ENCODE data around the gene FOXP1. TPM values are rescaled to one million over a fixed set of nuclear protein-coding genes. Genes with fewer than 3 reads are reported as not detected.

Gene FOXP1
- total RNA-seq, 4 donors from 2014 or later, result 49.8 to 157 (median 71.9) TPM

DNA sequence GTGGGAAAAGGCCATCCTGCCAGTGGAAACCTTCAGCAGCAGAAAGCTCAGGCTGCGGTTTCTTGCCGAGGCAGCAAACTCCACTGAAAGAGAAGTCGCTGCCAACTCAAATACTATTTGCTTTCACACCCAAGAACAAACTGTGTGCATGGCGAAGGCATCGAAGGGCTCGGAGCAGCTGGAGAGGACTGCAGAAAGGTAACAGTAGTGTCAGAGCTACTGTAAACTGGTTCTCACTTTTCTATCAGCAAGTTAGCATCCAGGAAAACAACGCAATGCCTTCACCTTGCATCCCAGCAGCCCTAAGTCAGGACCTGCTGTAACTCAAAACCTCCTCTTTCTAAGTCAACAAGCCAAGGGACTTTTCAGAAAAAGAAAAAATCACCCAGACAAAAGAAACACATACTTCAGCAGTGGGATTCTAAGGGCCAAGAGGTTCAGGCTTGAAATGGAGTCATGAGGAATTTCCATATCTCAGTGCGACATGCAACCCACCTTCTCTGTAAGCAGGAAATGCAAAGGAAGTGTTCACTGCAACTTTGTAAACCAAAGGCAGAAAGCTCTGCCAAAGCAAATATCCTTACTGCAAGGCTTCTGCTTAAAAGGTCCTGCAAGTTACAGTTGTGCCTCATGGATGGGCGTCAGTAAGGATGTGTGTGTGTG is 193.5 kb downstream of the FOXP1 start:
- Histone ChIP-seq H3K9me3 (no peaks in the 10 kb centered on the region), H3K4me1 (peaks cover 12% of the 10 kb centered on the region), H3K27ac (peak overlapping the region; percentile 49), H3K4me3 (no peak overlapping the region), H3K36me3 (no peaks in the 10 kb centered on the region), H3K27me3 (no peaks in the 10 kb centered on the region)
- DNase-seq (ENCODE audit: low spot score in 2 of 2), result no peak
- TF ChIP-seq POLR2AphosphoS5 (IDR thresholded peaks at IDR 0.05), result no peak
- no peak for TF ChIP-seq POLR2A (IDR thresholded peaks at IDR 0.05)
- no peak for TF ChIP-seq EP300 (IDR thresholded peaks at IDR 0.05)
- TF ChIP-seq, protein P1, sequence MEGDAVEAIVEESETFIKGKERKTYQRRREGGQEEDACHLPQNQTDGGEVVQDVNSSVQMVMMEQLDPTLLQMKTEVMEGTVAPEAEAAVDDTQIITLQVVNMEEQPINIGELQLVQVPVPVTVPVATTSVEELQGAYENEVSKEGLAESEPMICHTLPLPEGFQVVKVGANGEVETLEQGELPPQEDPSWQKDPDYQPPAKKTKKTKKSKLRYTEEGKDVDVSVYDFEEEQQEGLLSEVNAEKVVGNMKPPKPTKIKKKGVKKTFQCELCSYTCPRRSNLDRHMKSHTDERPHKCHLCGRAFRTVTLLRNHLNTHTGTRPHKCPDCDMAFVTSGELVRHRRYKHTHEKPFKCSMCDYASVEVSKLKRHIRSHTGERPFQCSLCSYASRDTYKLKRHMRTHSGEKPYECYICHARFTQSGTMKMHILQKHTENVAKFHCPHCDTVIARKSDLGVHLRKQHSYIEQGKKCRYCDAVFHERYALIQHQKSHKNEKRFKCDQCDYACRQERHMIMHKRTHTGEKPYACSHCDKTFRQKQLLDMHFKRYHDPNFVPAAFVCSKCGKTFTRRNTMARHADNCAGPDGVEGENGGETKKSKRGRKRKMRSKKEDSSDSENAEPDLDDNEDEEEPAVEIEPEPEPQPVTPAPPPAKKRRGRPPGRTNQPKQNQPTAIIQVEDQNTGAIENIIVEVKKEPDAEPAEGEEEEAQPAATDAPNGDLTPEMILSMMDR (IDR thresholded peaks at IDR 0.05), result no peak
- WGBS, result 40% methylated on average over 9 of the region's 9 CpGs

DNA sequence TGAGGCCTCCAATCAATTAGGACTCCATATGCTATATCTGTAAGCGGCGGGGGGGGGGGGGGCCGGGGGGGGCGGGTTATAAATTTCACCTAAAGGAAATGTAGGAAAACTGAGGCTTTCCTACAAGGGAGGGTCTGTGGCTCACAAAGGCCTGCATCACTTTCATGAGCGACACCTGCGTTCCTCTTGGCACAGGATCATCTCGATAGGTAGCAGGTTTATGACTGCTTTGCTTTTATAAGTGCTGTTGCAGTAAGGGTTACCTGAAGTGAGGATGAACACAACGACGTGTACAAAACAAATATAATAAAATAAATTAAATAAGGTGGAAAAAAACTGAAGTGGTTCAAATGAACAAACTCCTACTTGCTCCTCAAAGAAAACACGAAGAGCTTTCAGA is 194.3 kb downstream of the FOXP1 start:
- H3K27me3 ChIP-seq, result no peaks in the 10 kb centered on the region
- WGBS, result 70% methylated on average over 10 of the region's 10 CpGs
- DNase-seq (ENCODE audit: low spot score in 2 of 2), result no peak
- no peak overlapping the region for H3K27ac ChIP-seq
- no peak for TF ChIP-seq EP300 (IDR thresholded peaks at IDR 0.05)
- no peak for TF ChIP-seq POLR2AphosphoS5 (IDR thresholded peaks at IDR 0.05)
- TF ChIP-seq, protein P1 (IDR thresholded peaks at IDR 0.05), result no peak
- TF ChIP-seq POLR2A (IDR thresholded peaks at IDR 0.05), result no peak
- H3K4me1 ChIP-seq, result peaks cover 12% of the 10 kb centered on the region
- H3K4me3 ChIP-seq, result no peak overlapping the region
- H3K36me3 ChIP-seq, result no peaks in the 10 kb centered on the region
- H3K9me3 ChIP-seq, result no peaks in the 10 kb centered on the region

DNA sequence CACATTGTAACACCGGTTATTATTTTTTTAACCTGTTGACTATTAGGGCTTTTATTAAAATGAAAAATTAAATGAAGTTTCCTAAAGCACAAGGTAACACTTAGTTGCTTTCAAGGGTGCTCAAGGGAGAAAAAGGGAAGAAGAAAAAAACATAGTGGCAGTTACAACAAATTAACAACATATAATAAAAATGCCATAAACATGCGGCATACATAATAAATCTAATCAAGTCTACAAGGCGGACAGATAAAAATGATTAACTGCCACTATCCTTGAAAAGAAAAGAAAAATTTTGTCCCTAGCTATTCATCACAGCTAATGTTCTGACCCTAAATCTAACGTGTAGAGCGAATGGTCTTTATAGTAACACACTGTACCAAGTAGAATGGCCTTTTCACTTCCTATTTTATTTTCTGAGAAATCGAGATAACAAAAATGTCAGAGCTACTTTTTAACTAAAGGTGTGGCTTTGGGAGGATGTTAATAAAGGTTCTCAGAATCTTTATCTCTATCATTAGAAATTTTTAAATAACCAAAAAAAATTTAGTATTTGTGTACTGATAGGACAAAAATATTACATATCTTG is 194.9 kb downstream of the FOXP1 start:
- Histone ChIP-seq H3K9me3 (no peaks in the 10 kb centered on the region), H3K4me3 (no peak overlapping the region), H3K27me3 (no peaks in the 10 kb centered on the region), H3K4me1 (peaks cover 12% of the 10 kb centered on the region), H3K27ac (no peak overlapping the region), H3K36me3 (no peaks in the 10 kb centered on the region)
- WGBS, result 86% methylated on average over 6 of the region's 6 CpGs
- DNase-seq (ENCODE audit: low spot score in 2 of 2), result no peak
- no peak for TF ChIP-seq POLR2AphosphoS5 (IDR thresholded peaks at IDR 0.05)
- TF ChIP-seq EP300 (IDR thresholded peaks at IDR 0.05), result no peak
- TF ChIP-seq, protein P1 (IDR thresholded peaks at IDR 0.05), result no peak
- TF ChIP-seq POLR2A (IDR thresholded peaks at IDR 0.05), result no peak

DNA sequence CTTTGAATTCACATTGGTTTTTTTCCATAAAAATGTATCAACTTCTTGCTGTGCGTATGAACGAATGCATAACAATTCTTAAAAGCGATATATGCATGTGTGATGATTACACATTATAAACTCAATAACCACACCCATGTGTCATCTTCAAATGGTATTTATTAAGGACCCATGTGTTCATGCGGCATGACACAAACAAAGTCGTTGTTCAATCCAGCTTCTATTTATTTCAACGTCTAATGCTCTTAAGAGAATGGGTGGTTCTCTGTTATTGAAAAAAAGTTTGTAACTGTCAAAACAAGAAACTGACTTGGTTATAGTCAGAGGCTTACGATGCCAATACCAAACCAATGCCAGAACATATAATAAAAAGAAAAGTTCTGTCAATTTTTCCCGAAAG is 195.9 kb downstream of the FOXP1 start:
- Histone ChIP-seq H3K4me1 (peaks cover 12% of the 10 kb centered on the region), H3K4me3 (no peak overlapping the region), H3K27me3 (no peaks in the 10 kb centered on the region), H3K36me3 (no peaks in the 10 kb centered on the region), H3K27ac (no peak overlapping the region), H3K9me3 (no peaks in the 10 kb centered on the region)
- no peak for DNase-seq (ENCODE audit: low spot score in 2 of 2)
- 69% methylated on average over 8 of the region's 8 CpGs for WGBS
- TF ChIP-seq POLR2A (IDR thresholded peaks at IDR 0.05), result no peak
- TF ChIP-seq, protein P1 (IDR thresholded peaks at IDR 0.05), result no peak
- TF ChIP-seq POLR2AphosphoS5 (IDR thresholded peaks at IDR 0.05), result no peak
- TF ChIP-seq EP300 (IDR thresholded peaks at IDR 0.05), result no peak

DNA sequence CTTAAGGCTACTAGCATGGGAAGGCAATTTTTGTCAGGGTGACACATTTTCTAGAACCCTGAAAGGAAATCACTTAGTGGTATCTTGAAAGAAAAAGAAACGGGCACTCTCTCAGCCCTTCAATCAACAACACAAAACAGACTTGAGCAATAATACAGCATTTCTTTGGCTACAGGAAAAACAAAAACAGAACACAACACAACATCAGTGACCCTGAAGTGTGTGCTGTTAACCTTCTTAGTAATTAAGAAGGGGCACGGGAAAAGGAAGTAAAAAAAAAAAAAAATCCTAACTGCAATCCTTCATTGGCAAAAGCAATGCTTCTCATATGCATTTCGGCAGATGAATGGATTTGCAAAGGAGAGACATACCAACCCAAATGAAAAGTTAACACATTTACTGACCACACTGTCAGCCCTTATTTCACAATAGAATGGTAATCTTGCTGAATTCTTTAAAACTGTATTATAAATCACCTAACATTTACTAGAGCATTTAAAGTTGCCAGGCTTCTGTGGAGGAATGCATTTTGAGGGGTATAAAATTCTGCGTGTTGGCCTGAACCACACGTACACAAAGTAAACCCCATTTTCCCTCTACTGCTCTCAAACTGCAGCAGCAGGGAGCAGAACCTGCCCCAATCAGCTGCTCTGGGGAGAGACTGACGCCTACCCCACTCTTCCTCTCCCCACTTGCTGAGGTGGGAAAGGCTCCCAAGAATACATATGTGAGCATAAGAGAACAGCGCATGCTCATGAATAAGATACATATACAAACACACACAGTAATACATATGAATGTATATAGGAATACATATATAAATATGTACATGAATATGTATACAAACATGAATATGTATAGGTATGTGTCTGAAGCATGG is 198.5 kb downstream of the FOXP1 start:
- H3K4me1 ChIP-seq, result peaks cover 10% of the 10 kb centered on the region
- DNase-seq (ENCODE audit: low spot score in 2 of 2), result no peak
- TF ChIP-seq, protein P1 (IDR thresholded peaks at IDR 0.05), result no peak
- no peak for TF ChIP-seq POLR2AphosphoS5 (IDR thresholded peaks at IDR 0.05)
- TF ChIP-seq POLR2A (IDR thresholded peaks at IDR 0.05), result no peak
- no peak for TF ChIP-seq EP300 (IDR thresholded peaks at IDR 0.05)
- no peak overlapping the region for H3K27ac ChIP-seq
- no peak overlapping the region for H3K4me3 ChIP-seq
- H3K27me3 ChIP-seq, result no peaks in the 10 kb centered on the region
- 57% methylated on average over 7 of the region's 7 CpGs for WGBS
- H3K36me3 ChIP-seq, result no peaks in the 10 kb centered on the region
- no peaks in the 10 kb centered on the region for H3K9me3 ChIP-seq
